Endothelial cell of umbilical vein (primary cell): ENCODE data around the gene RUNDC1. TPM values are rescaled to one million over a fixed set of nuclear protein-coding genes. Genes with fewer than 3 reads are reported as not detected.
"Not testable (repeated sequence)": the region's sequence is repeated elsewhere in the genome, so short reads cannot be mapped to it uniquely, and the experiment has no call there.

Experiments
- BruUV-seq: library from RNA; stranded (reverse); fragments of 400-500 nt; replicated peaks from 2 replicates; lab custom pipeline; 2021; lab: Mats Ljungman, UMichigan
- CTCF ChIA-PET: fragments of 300-600, 350-600 bp; sonication (Branson Sonifier 250); formaldehyde crosslinking; loops from one replicate; lab custom pipeline; 2021; ENCODE audit warnings: antibody characterized with exemption, inconsistent platforms; lab: Charles Lee
- POLR2A ChIA-PET: fragments of 300-600, 350-600 bp; sonication (Branson Sonifier 250); formaldehyde crosslinking; loops from one replicate; lab custom pipeline; 2021; ENCODE audit warnings: antibody characterized with exemption, inconsistent platforms; lab: Charles Lee
- DNase-seq: peaks from one replicate; pipeline ENCODE4 v3.0.0-alpha.2; 2011; ENCODE audit warnings: low read depth, low spot score
- FAIRE-seq: peaks from 2 replicates; lab custom pipeline; 2011; peaks lifted over from hg19 to GRCh38; lab: Jason Lieb, UNC
- H2AFZ ChIP-seq: 2 replicates; pipeline ENCODE4 v1.6.0; 2012; ENCODE audit warnings: low read depth, low read length, control low read depth, inconsistent platforms
- H3K27ac ChIP-seq: 2 replicates; pipeline ENCODE4 v1.5.1; 2011; ENCODE audit warnings: low read depth, mild to moderate bottlenecking, control low read depth, low read length, moderate library complexity; ENCODE audit not compliant: insufficient read depth
- H3K27me3 ChIP-seq, 2 experiments: 2 replicates each; pipeline versions ENCODE4 v1.6.0 to v1.6.1; 2011; ENCODE audit warnings: low read length in 2 of 2, mixed read lengths in 1 of 2; ENCODE audit not compliant: control insufficient read depth in 2 of 2, insufficient read depth in 2 of 2
- H3K36me3 ChIP-seq, 2 experiments: 2 replicates in 1 of 2; 3 replicates in 1 of 2; pipeline ENCODE4 v1.5.1; 2011; ENCODE audit warnings: low read length in 2 of 2, mild to moderate bottlenecking in 1 of 2, moderate library complexity in 1 of 2; ENCODE audit not compliant: control insufficient read depth in 2 of 2, insufficient read depth in 2 of 2; ENCODE audit errors: extremely low read depth in 1 of 2
- H3K4me1 ChIP-seq: 3 replicates; pipeline ENCODE4 v1.5.1; 2011; ENCODE audit warnings: mild to moderate bottlenecking, low read length; ENCODE audit not compliant: control insufficient read depth, insufficient read depth; ENCODE audit errors: extremely low read depth
- H3K4me2 ChIP-seq: 2 replicates; pipeline ENCODE4 v1.6.1; 2011; ENCODE audit warnings: low read length, control low read depth, mixed read lengths; ENCODE audit not compliant: insufficient read depth
- H3K4me3 ChIP-seq, 3 experiments: fragments of 200-600 bp in 1 of 3; sonication (generic), shearing (Covaris generic) in 1 of 3; replicated peaks in 1 of 3; 2 replicates each; pipeline ENCODE4 v1.5.1; 2011 to 2016; ENCODE audit warnings: control low read depth in 3 of 3, low read length in 3 of 3, mild to moderate bottlenecking in 2 of 3, inconsistent platforms in 1 of 3, low read depth in 1 of 3, moderate library complexity in 1 of 3; ENCODE audit not compliant: insufficient read depth in 1 of 3
- H3K79me2 ChIP-seq: 2 replicates; pipeline ENCODE4 v1.6.0; 2012; ENCODE audit warnings: low read length, inconsistent platforms; ENCODE audit not compliant: control insufficient read depth, insufficient read depth
- H3K9ac ChIP-seq: replicated peaks from 2 replicates; pipeline ENCODE3; 2011; ENCODE audit warnings: low read length, control low read depth; ENCODE audit not compliant: insufficient read depth; ENCODE audit errors: extremely low read depth
- H3K9me1 ChIP-seq: replicated peaks from 3 replicates; pipeline ENCODE4 v1.6.0; 2011; ENCODE audit warnings: mild to moderate bottlenecking, low read length; ENCODE audit not compliant: control insufficient read depth, insufficient read depth; ENCODE audit errors: extremely low read depth
- H3K9me3 ChIP-seq: replicated peaks from 2 replicates; pipeline ENCODE4 v1.5.1; 2012; ENCODE audit warnings: low read length, inconsistent platforms; ENCODE audit not compliant: control insufficient read depth, insufficient read depth
- H4K20me1 ChIP-seq: replicated peaks from 2 replicates; pipeline ENCODE3; 2011; ENCODE audit warnings: mild to moderate bottlenecking, low read length; ENCODE audit not compliant: control insufficient read depth, insufficient read depth; ENCODE audit errors: extremely low read depth
- CTCF ChIP-seq, 2 donors: IDR thresholded peaks; 1 replicate in 1 of 2; 2 replicates in 1 of 2; pipeline ENCODE4 v1.5.1; 2011; ENCODE audit warnings: low read length in 2 of 2, mild to moderate bottlenecking in 2 of 2, moderate library complexity in 2 of 2, control low read depth in 1 of 2, inconsistent platforms in 1 of 2, low read depth in 1 of 2; ENCODE audit not compliant: insufficient read depth in 1 of 2; ENCODE audit errors: extremely low read depth in 1 of 2
- POLR2AphosphoS5 ChIP-seq: IDR thresholded peaks from 2 replicates; pipeline ENCODE4 v1.6.1; 2012; ENCODE audit warnings: low read depth, mild to moderate bottlenecking, control low read depth, low read length, moderate library complexity; ENCODE audit not compliant: insufficient read depth
- dilution Hi-C: fragments of 300-500 bp; cut with MboI; formaldehyde crosslinking; loops from one replicate; pipeline ENCODE4 v1.15.0; 2019; ENCODE audit warnings: low sequenced_read_pairs; ENCODE audit not compliant: extremely low pct_ligation_motif_present
- intact Hi-C: fragments of 100-400 bp; cut with micrococcal nuclease; formaldehyde crosslinking; loops from one replicate; pipeline ENCODE4 v1.10.0; 2022
- polyA plus RNA-seq, 4 experiments: library from polyadenylated mRNA; depleted of rRNA in 3 of 4; stranded (reverse) in 3 of 4; unstranded in 1 of 4; fragments of >200 nt; gene quantifications; 2 replicates each; pipeline versions ENCODE4 v1.2.1 to v1.2.3, GENCODE V29; 2011 to 2012; ENCODE audit warnings: missing spikeins in 1 of 4
- total RNA-seq: library from RNA; stranded (reverse); gene quantifications from 2 replicates; pipeline ENCODE4 v1.2.3, GENCODE V29; 2021

The RUNDC1 gene
- total and polyA plus RNA-seq, 2 donors (not counting 3 experiments of a cell fraction or from before 2014, with no cell fraction given): 9.2 to 12.0 TPM

- H3K36me3 ChIP-seq: peaks cover 7 to 25% of the 10 kb centered on the region in 2 experiments
- no peaks in the 10 kb centered on the region for H3K27me3 ChIP-seq
- peak overlapping the region; percentile 75 for H3K27ac ChIP-seq
- intact Hi-C loops: loop anchor here (2.0 kb wide), 4 partner anchors 18 to 322 kb away; partner anchors contain the start of genes BRCA1, PLEKHH3, PTGES3L and RUNDC1
- peak overlapping the region; percentile 90 for H3K4me2 ChIP-seq
- POLR2A ChIA-PET: interaction anchor here (1.6 to 2.2 kb wide), 2 partner anchors 11 to 317 kb away, joined by 4 to 9 read pairs; no protein-coding TSS in a partner anchor
- DNase-seq (no peak), FAIRE-seq (no peak)
- H3K4me3 ChIP-seq: peak overlapping the region; percentile 56 to 86 (median 58)
- no peaks in the 10 kb centered on the region for H4K20me1 ChIP-seq
- no peaks in the 10 kb centered on the region for H3K9me3 ChIP-seq
- dilution Hi-C loops: no loop called here
- TF ChIP-seq POLR2AphosphoS5: peak; percentile 3
- TF ChIP-seq CTCF (IDR thresholded peaks at IDR 0.05; ENCODE audit: extremely low read depth in 1 of 2, insufficient read depth in 1 of 2, low read depth in 1 of 2, low read length in 2 of 2): no peak
- peaks cover 27% of the 10 kb centered on the region for H3K79me2 ChIP-seq
- H3K4me1 ChIP-seq: peaks cover 23% of the 10 kb centered on the region
- peak overlapping the region; percentile 87 for H3K9ac ChIP-seq
- no peaks in the 10 kb centered on the region for H3K9me1 ChIP-seq
- no peak overlapping the region for H2AFZ ChIP-seq
- no TSS peak for BruUV-seq
- CTCF ChIA-PET: interaction anchor here (1.1 to 2.4 kb wide), 6 partner anchors 8 to 156 kb away, joined by 4 to 25 read pairs (median 14); partner anchors contain the start of genes AOC2, IFI35, RND2 and VAT1
Observed at GRCh38 chr17:42999003-42999525, 18.7 kb downstream of the RUNDC1 start.

GRCh38 chr17:43000894-43001293 is 20.5 kb downstream of the RUNDC1 start:
- H2AFZ ChIP-seq, DNase-seq, dilution Hi-C loops, BruUV-seq, H4K20me1 ChIP-seq, H3K27me3 ChIP-seq, H3K27ac ChIP-seq, H3K9me1 ChIP-seq, H3K9ac ChIP-seq, FAIRE-seq, H3K9me3 ChIP-seq, H3K4me3 ChIP-seq, intact Hi-C loops, H3K4me2 ChIP-seq: not testable (repeated sequence)
- peaks cover 7 to 25% of the 10 kb centered on the region in 2 experiments for H3K36me3 ChIP-seq
- H3K4me1 ChIP-seq: peaks cover 23% of the 10 kb centered on the region
- peaks cover 27% of the 10 kb centered on the region for H3K79me2 ChIP-seq
- POLR2A ChIA-PET: interaction anchor here (1.1 kb wide), 1 partner anchor 21 kb away, joined by 3 read pairs; the partner anchor contains the start of gene VAT1
- CTCF ChIA-PET: interaction anchor here (1.2 kb wide), 1 partner anchor 10 kb away, joined by 3 read pairs; no protein-coding TSS in a partner anchor
